Measurements from ENCODE around the gene AZIN2. TPM values are rescaled to one million over a fixed set of nuclear protein-coding genes. Genes with fewer than 3 reads are reported as not detected.

AZIN2 gene
- total and polyA plus RNA-seq, 9 of the 15 experiments (the other 6 are each of a cell fraction or from before 2014, with no cell fraction given) = 0.06 to 0.91 (median 0.42) TPM; not detected in 2

GRCh38 chr1:33036526-33037503 lies 44.1 kb upstream of the AZIN2 start, which contains the start of gene AK2 (continued):
- TF ChIP-seq ELK3 (CRISPR knock-in tag; IDR thresholded peaks at IDR 0.05) = no peak
- TF ChIP-seq CUX1 (CRISPR knock-in tag; IDR thresholded peaks at IDR 0.05) = no peak
- TF ChIP-seq DPF2 (IDR thresholded peaks at IDR 0.05) = peak; percentile 74
- 0 out of 2 replicates have a peak, but pooled peaks have one; percentile 27 for TF ChIP-seq SMAD3 (CRISPR knock-in tag; conservative IDR thresholded peaks at IDR 0.05)
- TF ChIP-seq MBD2 (IDR thresholded peaks at IDR 0.05; ENCODE audit: borderline replicate concordance, low read depth) = peak; percentile 100
- TF ChIP-seq CBX5 (IDR thresholded peaks at IDR 0.05; ENCODE audit: borderline replicate concordance, low read depth) = 0 out of 2 replicates have a peak, but pooled peaks have one; percentile 3
- peak; percentile 91 to 93 for TF ChIP-seq MNT (conservative IDR thresholded peaks at IDR 0.05)
- TF ChIP-seq MYC (IDR thresholded peaks at IDR 0.05; ENCODE audit: low read depth, low read length) = peak; percentile 91
- TF ChIP-seq MYC (CRISPR knock-in tag; IDR thresholded peaks at IDR 0.05; ENCODE audit: borderline replicate concordance, low read depth) = peak; percentile 78; the same call in 1 of the 2 replicates
- TF ChIP-seq ZKSCAN3 (CRISPR knock-in tag; IDR thresholded peaks at IDR 0.05) = no peak
- TF ChIP-seq ZNF133 (CRISPR knock-in tag; IDR thresholded peaks at IDR 0.05) = no peak
- TF ChIP-seq SIN3B (IDR thresholded peaks at IDR 0.05; ENCODE audit: low read depth) = peak; percentile 50; the same call in 1 of the 2 replicates
- TF ChIP-seq SRSF7 (optimal IDR thresholded peaks at IDR 0.05; ENCODE audit: low read depth, low read length) = no peak
- TF ChIP-seq ZNF592 (IDR thresholded peaks at IDR 0.05) = peak; percentile 96

Data from K562 (cell line).